A549 (cell line): Measurements from ENCODE around the gene CFAP100. TPM values are rescaled to one million over a fixed set of nuclear protein-coding genes. Genes with fewer than 3 reads are reported as not detected.

Experiments used
- ATAC-seq, 2 experiments: fragments of 200-7000 bp in 1 of 2; fragments of >200 bp in 1 of 2; cut with Nextera tagmentation in 1 of 2; cut with Tn5 transposase in 1 of 2; 3 replicates each; pipeline versions ENCODE4 v1.8.0 to v1.9.1; 2018 to 2020; ENCODE audit warnings: mild to moderate bottlenecking in 1 of 2, moderate library complexity in 1 of 2
- CTCF ChIA-PET: fragments of 300-600 bp; sonication (Branson Sonifier 250); formaldehyde crosslinking; extraction: SDS; loops from one replicate; lab custom pipeline; 2021; ENCODE audit warnings: antibody characterized with exemption, inconsistent platforms; lab: Yijun Ruan, JAX
- POLR2A ChIA-PET: fragments of 350-600 bp; formaldehyde crosslinking; extraction: SDS; loops from one replicate; lab custom pipeline; 2021; ENCODE audit warnings: antibody characterized with exemption, inconsistent platforms; lab: Yijun Ruan, JAX
- DNase-seq, 2 experiments: peaks; one replicate each; pipeline versions ENCODE4 v3.0.0 to v3.0.0-alpha.2; 2011 to 2016; ENCODE audit warnings: low read depth in 1 of 2, low spot score in 1 of 2
- FAIRE-seq: peaks from 2 replicates; lab custom pipeline; 2011; peaks lifted over from hg19 to GRCh38; lab: Jason Lieb, UNC
- H3K27ac ChIP-seq, 2 experiments: fragments of >200 bp; sonication (Bioruptor Twin); formaldehyde crosslinking; 3 replicates each; pipeline ENCODE4 v1.5.1; 2016 to 2017
- H3K4me1 ChIP-seq: fragments of >200 bp; sonication (Bioruptor Twin); formaldehyde crosslinking; 3 replicates; pipeline ENCODE4 v1.6.1; 2016
- H3K4me2 ChIP-seq: fragments of >200 bp; sonication (Bioruptor Twin); formaldehyde crosslinking; 3 replicates; pipeline ENCODE4 v1.6.1; 2016
- H3K4me3 ChIP-seq: fragments of >200 bp; sonication (Bioruptor Twin); formaldehyde crosslinking; 3 replicates; pipeline ENCODE4 v1.5.1; 2016
- H3K9me3 ChIP-seq: fragments of >200 bp; sonication (Bioruptor Twin); formaldehyde crosslinking; 3 replicates; pipeline ENCODE4 v1.6.1; 2016
- ATOH8 ChIP-seq: fragments of 250-450 bp; sonication (Bioruptor Pico); IDR thresholded peaks from 2 replicates; pipeline ENCODE4 v1.5.0; 2020; ENCODE audit warnings: low read depth, mild to moderate bottlenecking, moderate library complexity
- EHF ChIP-seq: fragments of 250-450 bp; sonication (Bioruptor Pico); IDR thresholded peaks from 2 replicates; pipeline ENCODE4 v1.5.0; 2020; ENCODE audit warnings: mild to moderate bottlenecking
- ELK1 ChIP-seq: fragments of 150-350 bp; IDR thresholded peaks from 2 replicates; pipeline ENCODE4 v1.6.1; 2014; ENCODE audit warnings: low read depth, mild to moderate bottlenecking, low read length
- FOSB ChIP-seq: fragments of 250-450 bp; sonication (Bioruptor Pico); IDR thresholded peaks from 2 replicates; pipeline ENCODE4 v1.5.0; 2020; ENCODE audit warnings: mild to moderate bottlenecking, moderate library complexity
- HOXA7 ChIP-seq: fragments of 250-450 bp; sonication (Bioruptor Pico); IDR thresholded peaks from 2 replicates; pipeline ENCODE4 v1.5.0; 2020; ENCODE audit warnings: mild to moderate bottlenecking, moderate library complexity
- JUNB ChIP-seq: fragments of >200 bp; sonication (Bioruptor Twin); formaldehyde crosslinking; IDR thresholded peaks from 2 replicates; pipeline ENCODE4 v1.6.1; 2016
- MAFK ChIP-seq: fragments of 450-650 bp; IDR thresholded peaks from 2 replicates; pipeline ENCODE4 v1.6.1; 2014; ENCODE audit not compliant: partially characterized antibody
- MAX ChIP-seq: IDR thresholded peaks from 2 replicates; pipeline ENCODE4 v1.6.1; 2012
- MAZ ChIP-seq: fragments of 150-350 bp; IDR thresholded peaks from 2 replicates; pipeline ENCODE4 v1.6.1; 2014; ENCODE audit warnings: antibody characterized with exemption, low read depth, low read length, borderline replicate concordance
- MYC ChIP-seq: IDR thresholded peaks from 2 replicates; pipeline ENCODE4 v1.6.1; 2012; ENCODE audit warnings: mild to moderate bottlenecking, inconsistent platforms, low read length, improper control_type of control experiment, borderline replicate concordance
- NR3C1 ChIP-seq: fragments of >200 bp; sonication (Bioruptor Twin); formaldehyde crosslinking; IDR thresholded peaks from 3 replicates; pipeline ENCODE4 v1.6.1; 2017
- PHF8 ChIP-seq: fragments of 200-600 bp; sonication (generic); IDR thresholded peaks from 2 replicates; pipeline ENCODE4 v1.6.1; 2016; ENCODE audit warnings: low read depth, mild to moderate bottlenecking, antibody characterized with exemption, moderate library complexity, borderline replicate concordance
- POLR2A ChIP-seq: IDR thresholded peaks from 2 replicates; pipeline ENCODE4 v1.6.1; 2012; ENCODE audit warnings: mild to moderate bottlenecking, low read length
- RCOR1 ChIP-seq: fragments of 150-350 bp; IDR thresholded peaks from 2 replicates; pipeline ENCODE4 v1.6.1; 2014; ENCODE audit warnings: antibody characterized with exemption, low read length, low read depth
- RNF2 ChIP-seq: fragments of 200-600 bp; sonication (generic); IDR thresholded peaks from 2 replicates; pipeline ENCODE4 v1.6.1; 2016; ENCODE audit warnings: low read depth, mild to moderate bottlenecking, antibody characterized with exemption, moderate library complexity, borderline replicate concordance
- TP53 ChIP-seq: fragments of 250-450 bp; sonication (Bioruptor Pico); IDR thresholded peaks from 2 replicates; pipeline ENCODE4 v1.5.0; 2021; ENCODE audit warnings: mild to moderate bottlenecking, moderate library complexity
- ZNF302 ChIP-seq: fragments of 250-450 bp; sonication (Bioruptor Pico); IDR thresholded peaks from 2 replicates; pipeline ENCODE4 v1.9.0; 2021; ENCODE audit warnings: inconsistent platforms, mild to moderate bottlenecking, moderate library complexity
- WGBS: methylation state at CpG from one replicate; pipeline ENCODE4 v1.1.6; 2017; ENCODE audit errors: missing lambda C conversion rate; 5-methylcytosine and 5-hydroxymethylcytosine counted together
- polyA plus RNA-seq, 4 experiments: library from polyadenylated mRNA; depleted of rRNA in 3 of 4; stranded (reverse); fragments of >200 nt; fragmentation: RNase III in 1 of 4; extraction: RNeasy Plus Mini Kit Qiagen cat#74134 plus additional on column Dnase treatment in 1 of 4; gene quantifications; 2 replicates in 3 of 4; 3 replicates in 1 of 4; pipeline ENCODE4 v1.2.3, GENCODE V29; 2011 to 2017
- TF ChIP-seq, protein P1 (sequence below): fragments of 250-450 bp; sonication (Bioruptor Pico); IDR thresholded peaks from 2 replicates; pipeline ENCODE4 v1.5.0; 2021; ENCODE audit warnings: mild to moderate bottlenecking, moderate library complexity, borderline replicate concordance
- TF ChIP-seq, protein P2 (sequence below): IDR thresholded peaks from 2 replicates; pipeline ENCODE4 v1.6.1; 2012

The CFAP100 gene
- polyA plus RNA-seq, 2 of the 4 experiments (the other 2 are of a cell fraction): not detected

GRCh38 chr3:126475413-126476114 is 80.9 kb downstream of the CFAP100 start, which contains the start of gene ZXDC (continued):
- no peak for TF ChIP-seq HOXA7

DNA sequence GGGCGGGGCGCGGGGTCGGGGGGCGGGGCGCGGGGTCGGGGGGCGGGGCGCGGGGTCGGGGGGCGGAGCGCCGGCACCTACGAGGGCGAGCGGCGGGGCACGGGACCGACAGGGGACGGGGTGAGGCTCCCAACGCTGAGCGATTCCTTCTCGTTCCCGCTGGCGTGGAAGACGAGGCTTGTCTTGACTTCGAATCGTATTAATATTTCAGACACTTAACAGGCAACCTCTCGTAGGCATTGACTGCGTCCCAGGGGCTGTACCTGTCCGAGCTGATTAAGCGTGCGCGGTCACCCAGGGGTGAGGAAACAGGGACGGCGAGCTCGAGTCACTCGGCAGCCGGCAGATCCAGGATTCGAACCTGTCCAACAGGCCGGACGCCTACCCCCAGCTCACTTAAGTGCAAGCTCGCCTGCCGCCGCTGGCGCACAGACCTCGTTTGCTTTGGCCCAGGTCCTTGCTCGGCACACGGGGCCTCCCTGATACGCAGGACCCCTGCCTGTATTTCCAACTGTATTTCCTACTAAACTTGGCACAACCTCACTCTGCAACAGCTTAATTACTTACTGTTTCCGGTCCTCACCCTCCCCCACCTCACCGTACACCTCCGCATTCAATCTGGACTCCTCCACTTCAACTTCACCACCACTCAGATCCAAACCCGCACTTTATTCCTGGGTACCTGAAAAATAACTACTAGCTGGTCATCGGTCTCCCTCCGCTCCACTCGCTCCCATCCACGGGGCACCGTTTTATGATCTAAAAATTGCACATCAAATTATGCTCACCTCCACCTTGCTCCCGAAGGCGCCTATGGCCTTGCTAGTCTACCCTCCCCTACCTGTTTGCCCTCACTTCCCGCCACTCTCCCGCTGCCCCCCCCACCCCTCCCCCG is 81.7 kb downstream of the CFAP100 start:
- Histone ChIP-seq H3K9me3 (no peaks in the 10 kb centered on the region), H3K4me2 (peak overlapping the region; percentile 83), H3K4me1 (peaks cover 28% of the 10 kb centered on the region), H3K4me3 (peak overlapping the region; percentile 90), H3K27ac (peak overlapping the region; percentile 76 to 99)
- CTCF ChIA-PET: interaction anchor here (0.6 to 0.9 kb wide), 5 partner anchors 11 to 588 kb away, joined by 3 to 4 read pairs (median 3); no protein-coding TSS in a partner anchor
- POLR2A ChIA-PET: interaction anchor here (0.6 to 1.6 kb wide), 3 partner anchors 14 to 228 kb away, joined by 3 to 7 read pairs (median 3); partner anchors contain the start of gene CHCHD6
- FAIRE-seq (no peak), ATAC-seq (peak; percentile 49 to 72), DNase-seq (peak; percentile 59 to 72)
- 36% methylated on average over 26 of the region's 66 CpGs for WGBS
- TF ChIP-seq, protein P1, sequence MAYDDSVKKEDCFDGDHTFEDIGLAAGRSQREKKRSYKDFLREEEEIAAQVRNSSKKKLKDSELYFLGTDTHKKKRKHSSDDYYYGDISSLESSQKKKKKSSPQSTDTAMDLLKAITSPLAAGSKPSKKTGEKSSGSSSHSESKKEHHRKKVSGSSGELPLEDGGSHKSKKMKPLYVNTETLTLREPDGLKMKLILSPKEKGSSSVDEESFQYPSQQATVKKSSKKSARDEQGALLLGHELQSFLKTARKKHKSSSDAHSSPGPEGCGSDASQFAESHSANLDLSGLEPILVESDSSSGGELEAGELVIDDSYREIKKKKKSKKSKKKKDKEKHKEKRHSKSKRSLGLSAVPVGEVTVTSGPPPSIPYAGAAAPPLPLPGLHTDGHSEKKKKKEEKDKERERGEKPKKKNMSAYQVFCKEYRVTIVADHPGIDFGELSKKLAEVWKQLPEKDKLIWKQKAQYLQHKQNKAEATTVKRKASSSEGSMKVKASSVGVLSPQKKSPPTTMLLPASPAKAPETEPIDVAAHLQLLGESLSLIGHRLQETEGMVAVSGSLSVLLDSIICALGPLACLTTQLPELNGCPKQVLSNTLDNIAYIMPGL (CRISPR knock-in tag): no peak
- peak; percentile 44; the same call in 1 of the 2 replicates for TF ChIP-seq PHF8
- TF ChIP-seq POLR2A: peak; percentile 62
- TF ChIP-seq MAX: peak; percentile 37; the same call in 1 of the 2 replicates
- no peak for TF ChIP-seq ELK1

GRCh38 chr3:126477061-126477380 is 82.3 kb downstream of the CFAP100 start:
- Histone ChIP-seq H3K9me3 (no peaks in the 10 kb centered on the region), H3K4me2 (peak overlapping the region; percentile 83), H3K27ac (peak overlapping the region in 1 of 2 experiments; percentile 99; a peak in 3 of 6 replicates), H3K4me1 (peaks cover 22% of the 10 kb centered on the region), H3K4me3 (no peak overlapping the region)
- FAIRE-seq: no peak
- DNase-seq: no peak
- CTCF ChIA-PET: no interaction called here
- ATAC-seq: no peak
- TF ChIP-seq ATOH8 (CRISPR knock-in tag) (no peak), MAZ (no peak), FOSB (CRISPR knock-in tag) (no peak), TP53 (no peak), JUNB (no peak), ZNF302 (CRISPR knock-in tag) (no peak), RCOR1 (no peak), MYC (no peak), PHF8 (no peak), MAFK (no peak), NR3C1 (no peak), RNF2 (no peak), EHF (no peak)
- TF ChIP-seq, protein P2, sequence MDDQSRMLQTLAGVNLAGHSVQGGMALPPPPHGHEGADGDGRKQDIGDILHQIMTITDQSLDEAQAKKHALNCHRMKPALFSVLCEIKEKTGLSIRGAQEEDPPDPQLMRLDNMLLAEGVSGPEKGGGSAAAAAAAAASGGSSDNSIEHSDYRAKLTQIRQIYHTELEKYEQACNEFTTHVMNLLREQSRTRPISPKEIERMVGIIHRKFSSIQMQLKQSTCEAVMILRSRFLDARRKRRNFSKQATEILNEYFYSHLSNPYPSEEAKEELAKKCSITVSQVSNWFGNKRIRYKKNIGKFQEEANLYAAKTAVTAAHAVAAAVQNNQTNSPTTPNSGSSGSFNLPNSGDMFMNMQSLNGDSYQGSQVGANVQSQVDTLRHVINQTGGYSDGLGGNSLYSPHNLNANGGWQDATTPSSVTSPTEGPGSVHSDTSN: no peak
- TF ChIP-seq, all 56 proteins: peak for 0
- POLR2A ChIA-PET: no interaction called here
- 78% methylated on average over 4 of the region's 4 CpGs for WGBS
